Panc1 (cell line): ENCODE measurements around the gene HIPK2. TPM values are rescaled to one million over a fixed set of nuclear protein-coding genes. Genes with fewer than 3 reads are reported as not detected.

Experiments
- ATAC-seq: fragments of 200-7000 bp; cut with Tn5 transposase; 2 replicates; pipeline ENCODE4 v1.9.1; 2020; ENCODE audit warnings: mild to moderate bottlenecking, moderate library complexity
- BruUV-seq: library from RNA; stranded (reverse); fragments of 400-500 nt; replicated peaks from 2 replicates; lab custom pipeline; 2021; lab: Mats Ljungman, UMichigan
- CTCF ChIA-PET: fragments of 300-600 bp; sonication (Branson Sonifier 250); formaldehyde crosslinking; loops from one replicate; lab custom pipeline; 2022; ENCODE audit warnings: antibody characterized with exemption; lab: Charles Lee
- POLR2A ChIA-PET: fragments of 300-600 bp; sonication (Branson Sonifier 250); formaldehyde crosslinking; loops from one replicate; lab custom pipeline; 2022; ENCODE audit warnings: antibody characterized with exemption; lab: Charles Lee
- DNase-seq: peaks from one replicate; pipeline ENCODE4 v3.0.0-alpha.2; 2010; ENCODE audit warnings: low read depth, low spot score
- H3K27ac ChIP-seq: 2 replicates; pipeline ENCODE4 v1.5.1; 2011; ENCODE audit warnings: mild to moderate bottlenecking, low read length, inconsistent platforms
- H3K27me3 ChIP-seq: fragments of 200-500 bp; sonication (Bioruptor generic); 2 replicates; pipeline ENCODE4 v1.6.0; 2014; ENCODE audit warnings: low read length, inconsistent platforms; ENCODE audit not compliant: control insufficient read depth, insufficient read depth
- H3K36me3 ChIP-seq: fragments of 200-500 bp; sonication (Bioruptor generic); 2 replicates; pipeline ENCODE4 v1.5.1; 2014; ENCODE audit warnings: inconsistent platforms, mild to moderate bottlenecking, low read length, moderate library complexity; ENCODE audit not compliant: control insufficient read depth, insufficient read depth
- H3K4me1 ChIP-seq: 2 replicates; pipeline ENCODE4 v1.5.1; 2011; ENCODE audit warnings: inconsistent platforms, mild to moderate bottlenecking, low read length, moderate library complexity; ENCODE audit not compliant: control insufficient read depth, insufficient read depth
- H3K4me3 ChIP-seq, 2 experiments: 2 replicates each; pipeline ENCODE4 v1.5.1; 2011 to 2012; ENCODE audit warnings: low read depth in 2 of 2, low read length in 2 of 2, mild to moderate bottlenecking in 2 of 2, inconsistent platforms in 1 of 2, moderate library complexity in 1 of 2
- H3K9me3 ChIP-seq: fragments of 200-500 bp; sonication (Bioruptor generic); 2 replicates; pipeline ENCODE4 v1.5.1; 2014; ENCODE audit warnings: low read depth, mild to moderate bottlenecking, inconsistent platforms, low read length, moderate library complexity; ENCODE audit not compliant: control insufficient read depth, insufficient read depth
- POLR2AphosphoS5 ChIP-seq: IDR thresholded peaks from 2 replicates; pipeline ENCODE4 v1.6.1; 2012; ENCODE audit warnings: mild to moderate bottlenecking, low read depth, low read length, moderate library complexity
- SIN3A ChIP-seq: IDR thresholded peaks from 2 replicates; pipeline ENCODE4 v1.6.1; 2012; ENCODE audit warnings: low read depth, mild to moderate bottlenecking, low read length, moderate library complexity, borderline replicate concordance; ENCODE audit not compliant: insufficient read depth
- TCF7L2 ChIP-seq: IDR thresholded peaks from 2 replicates; pipeline ENCODE4 v1.6.1; 2011; ENCODE audit warnings: mild to moderate bottlenecking, low read depth, low read length, inconsistent platforms
- in situ Hi-C: cut with HindIII; loops from 2 replicates; pipeline ENCODE4 v1.10.0; 2016; ENCODE audit warnings: low sequenced_read_pairs, low pct_unique_long_range_greater_than_20kb
- intact Hi-C: fragments of 100-400 bp; cut with micrococcal nuclease; formaldehyde crosslinking; loops from one replicate; pipeline ENCODE4 v1.10.0; 2022; ENCODE audit not compliant: unreplicated experiment
- total RNA-seq: library from RNA; stranded (reverse); gene quantifications from one replicate; pipeline ENCODE4 v1.2.1, GENCODE V29; 2021; ENCODE audit not compliant: unreplicated experiment
- TF ChIP-seq, protein P1 (sequence below), 2 experiments: IDR thresholded peaks; 2 replicates each; pipeline ENCODE4 v1.6.1; 2011 to 2012; ENCODE audit warnings: low read depth in 2 of 2, control low read depth in 1 of 2, low read length in 1 of 2, mild to moderate bottlenecking in 1 of 2, moderate library complexity in 1 of 2; ENCODE audit not compliant: insufficient read depth in 1 of 2
- TF ChIP-seq, protein P2 (sequence below): fragments of 450-650 bp; IDR thresholded peaks from 2 replicates; pipeline ENCODE4 v1.5.1; 2017; ENCODE audit warnings: mild to moderate bottlenecking

Gene HIPK2
- total RNA-seq, 1 experiment from 2014 or later, result 34.1 TPM

DNA sequence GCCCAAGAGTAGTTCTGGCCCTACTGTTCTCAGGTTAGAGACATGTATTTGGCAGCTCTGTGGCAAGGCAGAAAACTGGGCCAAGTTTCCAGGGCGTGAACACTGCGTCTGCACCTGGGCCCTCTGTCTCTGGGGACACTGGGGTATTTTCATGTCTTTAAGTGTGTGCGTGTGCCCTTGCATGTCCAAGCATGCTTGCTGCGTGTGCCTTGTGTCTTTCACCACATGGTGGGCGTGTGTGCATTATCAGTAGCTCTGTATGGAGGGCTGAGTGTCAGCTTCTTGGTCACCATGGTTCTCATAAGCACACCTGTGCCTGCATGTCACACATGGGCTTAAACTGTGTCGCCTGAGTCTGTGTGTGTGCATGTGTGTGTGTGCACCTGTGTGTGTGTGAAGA lies 69.3 kb downstream of the HIPK2 start:
- intact Hi-C loops (no loop called here), in situ Hi-C loops (no loop called here)
- ATAC-seq (no peak), DNase-seq (no peak)
- TF ChIP-seq POLR2AphosphoS5 (no peak), TCF7L2 (no peak), SIN3A (no peak)
- TF ChIP-seq, protein P1, sequence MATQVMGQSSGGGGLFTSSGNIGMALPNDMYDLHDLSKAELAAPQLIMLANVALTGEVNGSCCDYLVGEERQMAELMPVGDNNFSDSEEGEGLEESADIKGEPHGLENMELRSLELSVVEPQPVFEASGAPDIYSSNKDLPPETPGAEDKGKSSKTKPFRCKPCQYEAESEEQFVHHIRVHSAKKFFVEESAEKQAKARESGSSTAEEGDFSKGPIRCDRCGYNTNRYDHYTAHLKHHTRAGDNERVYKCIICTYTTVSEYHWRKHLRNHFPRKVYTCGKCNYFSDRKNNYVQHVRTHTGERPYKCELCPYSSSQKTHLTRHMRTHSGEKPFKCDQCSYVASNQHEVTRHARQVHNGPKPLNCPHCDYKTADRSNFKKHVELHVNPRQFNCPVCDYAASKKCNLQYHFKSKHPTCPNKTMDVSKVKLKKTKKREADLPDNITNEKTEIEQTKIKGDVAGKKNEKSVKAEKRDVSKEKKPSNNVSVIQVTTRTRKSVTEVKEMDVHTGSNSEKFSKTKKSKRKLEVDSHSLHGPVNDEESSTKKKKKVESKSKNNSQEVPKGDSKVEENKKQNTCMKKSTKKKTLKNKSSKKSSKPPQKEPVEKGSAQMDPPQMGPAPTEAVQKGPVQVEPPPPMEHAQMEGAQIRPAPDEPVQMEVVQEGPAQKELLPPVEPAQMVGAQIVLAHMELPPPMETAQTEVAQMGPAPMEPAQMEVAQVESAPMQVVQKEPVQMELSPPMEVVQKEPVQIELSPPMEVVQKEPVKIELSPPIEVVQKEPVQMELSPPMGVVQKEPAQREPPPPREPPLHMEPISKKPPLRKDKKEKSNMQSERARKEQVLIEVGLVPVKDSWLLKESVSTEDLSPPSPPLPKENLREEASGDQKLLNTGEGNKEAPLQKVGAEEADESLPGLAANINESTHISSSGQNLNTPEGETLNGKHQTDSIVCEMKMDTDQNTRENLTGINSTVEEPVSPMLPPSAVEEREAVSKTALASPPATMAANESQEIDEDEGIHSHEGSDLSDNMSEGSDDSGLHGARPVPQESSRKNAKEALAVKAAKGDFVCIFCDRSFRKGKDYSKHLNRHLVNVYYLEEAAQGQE (IDR thresholded peaks at IDR 0.05; ENCODE audit: insufficient read depth in 1 of 2, low read depth in 2 of 2, low read length in 1 of 2), result no peak
- TF ChIP-seq, protein P2, sequence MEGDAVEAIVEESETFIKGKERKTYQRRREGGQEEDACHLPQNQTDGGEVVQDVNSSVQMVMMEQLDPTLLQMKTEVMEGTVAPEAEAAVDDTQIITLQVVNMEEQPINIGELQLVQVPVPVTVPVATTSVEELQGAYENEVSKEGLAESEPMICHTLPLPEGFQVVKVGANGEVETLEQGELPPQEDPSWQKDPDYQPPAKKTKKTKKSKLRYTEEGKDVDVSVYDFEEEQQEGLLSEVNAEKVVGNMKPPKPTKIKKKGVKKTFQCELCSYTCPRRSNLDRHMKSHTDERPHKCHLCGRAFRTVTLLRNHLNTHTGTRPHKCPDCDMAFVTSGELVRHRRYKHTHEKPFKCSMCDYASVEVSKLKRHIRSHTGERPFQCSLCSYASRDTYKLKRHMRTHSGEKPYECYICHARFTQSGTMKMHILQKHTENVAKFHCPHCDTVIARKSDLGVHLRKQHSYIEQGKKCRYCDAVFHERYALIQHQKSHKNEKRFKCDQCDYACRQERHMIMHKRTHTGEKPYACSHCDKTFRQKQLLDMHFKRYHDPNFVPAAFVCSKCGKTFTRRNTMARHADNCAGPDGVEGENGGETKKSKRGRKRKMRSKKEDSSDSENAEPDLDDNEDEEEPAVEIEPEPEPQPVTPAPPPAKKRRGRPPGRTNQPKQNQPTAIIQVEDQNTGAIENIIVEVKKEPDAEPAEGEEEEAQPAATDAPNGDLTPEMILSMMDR, result no peak
- Histone ChIP-seq H3K27ac (no peak overlapping the region), H3K4me3 (no peak overlapping the region), H3K27me3 (no peaks in the 10 kb centered on the region), H3K4me1 (no peaks in the 10 kb centered on the region), H3K36me3 (no peaks in the 10 kb centered on the region), H3K9me3 (no peaks in the 10 kb centered on the region)
- BruUV-seq, result no TSS peak
- ChIA-PET CTCF (interaction anchor here (0.6 kb wide), 1 partner anchor 131 kb away, joined by 7 read pairs; no protein-coding TSS in a partner anchor), POLR2A (no interaction called here)

DNA sequence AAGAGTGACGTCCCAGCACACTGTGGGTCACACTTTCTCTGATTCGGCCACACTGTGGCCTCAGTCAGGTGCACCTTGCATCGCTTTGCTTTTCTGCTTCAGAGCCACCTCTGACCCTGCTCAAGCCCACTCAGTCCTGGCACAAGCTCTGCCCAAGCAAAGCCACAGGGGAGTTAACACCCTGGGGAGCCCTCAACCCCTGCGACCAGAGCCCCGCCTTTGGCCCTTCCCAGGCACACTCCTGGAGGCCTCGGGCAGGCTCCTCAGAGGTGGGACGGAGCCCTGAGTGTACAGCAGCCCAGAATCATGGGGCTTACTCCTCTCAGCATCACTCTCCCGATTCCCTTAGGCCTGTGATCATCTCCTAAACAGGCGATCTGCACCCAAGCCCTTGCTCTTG lies 71.0 kb downstream of the HIPK2 start:
- no peak for ATAC-seq
- BruUV-seq, result no TSS peak
- Histone ChIP-seq H3K4me1 (peaks cover 5% of the 10 kb centered on the region; the same call in 1 of the 2 replicates), H3K27me3 (no peaks in the 10 kb centered on the region), H3K36me3 (no peaks in the 10 kb centered on the region), H3K4me3 (no peak overlapping the region), H3K9me3 (no peaks in the 10 kb centered on the region), H3K27ac (no peak overlapping the region)
- CTCF ChIA-PET, result no interaction called here
- intact Hi-C loops, result no loop called here
- no peak for DNase-seq
- POLR2A ChIA-PET, result no interaction called here
- in situ Hi-C loops, result no loop called here
- TF ChIP-seq, protein P1 (IDR thresholded peaks at IDR 0.05; ENCODE audit: insufficient read depth in 1 of 2, low read depth in 2 of 2, low read length in 1 of 2), result no peak
- TF ChIP-seq, protein P2, result no peak
- no peak for TF ChIP-seq TCF7L2
- no peak for TF ChIP-seq POLR2AphosphoS5
- TF ChIP-seq SIN3A, result no peak
